HepG2 (cell line): ENCODE data around the gene GPS1. TPM values are rescaled to one million over a fixed set of nuclear protein-coding genes. Genes with fewer than 3 reads are reported as not detected.

ENCODE experiments used
- ARID5B ChIP-seq: IDR thresholded peaks from 2 replicates; pipeline ENCODE4 v1.4.0; 2020; ENCODE audit warnings: mild to moderate bottlenecking, missing genetic modification reagents
- GZF1 ChIP-seq: sonication (generic); formaldehyde crosslinking; IDR thresholded peaks from 2 replicates; pipeline ENCODE4 v1.5.1; 2020; ENCODE audit warnings: mild to moderate bottlenecking, missing genetic modification reagents
- HMGA1 ChIP-seq: sonication (generic); formaldehyde crosslinking; conservative IDR thresholded peaks from 2 replicates; pipeline ENCODE4 v1.4.0; 2020; ENCODE audit warnings: missing genetic modification reagents
- KDM5B ChIP-seq: sonication (generic); formaldehyde crosslinking; IDR thresholded peaks from 2 replicates; pipeline ENCODE4 v1.4.0; 2020; ENCODE audit warnings: missing genetic modification reagents, mild to moderate bottlenecking, borderline replicate concordance
- MAFG ChIP-seq: sonication (generic); formaldehyde crosslinking; IDR thresholded peaks from 2 replicates; pipeline ENCODE4 v1.5.1; 2020; ENCODE audit warnings: mild to moderate bottlenecking, missing genetic modification reagents
- MED1 ChIP-seq: sonication (generic); formaldehyde crosslinking; IDR thresholded peaks from 2 replicates; pipeline ENCODE4 v1.4.0; 2020; ENCODE audit warnings: missing genetic modification reagents
- MIER3 ChIP-seq: IDR thresholded peaks from 2 replicates; pipeline ENCODE4 v1.6.1; 2016; ENCODE audit warnings: missing compliant biosample characterization, borderline replicate concordance
- MTF2 ChIP-seq: sonication (generic); formaldehyde crosslinking; IDR thresholded peaks from 2 replicates; pipeline ENCODE4 v1.5.0; 2020; ENCODE audit warnings: missing genetic modification reagents, borderline replicate concordance
- RXRB ChIP-seq: IDR thresholded peaks from 2 replicates; pipeline ENCODE4 v1.6.1; 2016; ENCODE audit warnings: borderline replicate concordance, missing genetic modification reagents, missing compliant biosample characterization
- TP53 ChIP-seq: sonication (generic); formaldehyde crosslinking; conservative IDR thresholded peaks from 2 replicates; pipeline ENCODE4 v1.4.0; 2020; ENCODE audit warnings: missing genetic modification reagents
- TRAFD1 ChIP-seq: sonication (generic); formaldehyde crosslinking; IDR thresholded peaks from 2 replicates; pipeline ENCODE4 v1.5.1; 2020; ENCODE audit warnings: missing genetic modification reagents, mild to moderate bottlenecking, borderline replicate concordance
- ZFP37 ChIP-seq: sonication (generic); formaldehyde crosslinking; IDR thresholded peaks from 2 replicates; pipeline ENCODE4 v1.4.0; 2020; ENCODE audit warnings: missing genetic modification reagents, borderline replicate concordance
- ZKSCAN5 ChIP-seq: sonication (generic); formaldehyde crosslinking; IDR thresholded peaks from 2 replicates; pipeline ENCODE4 v1.5.1; 2020; ENCODE audit warnings: mild to moderate bottlenecking, missing genetic modification reagents
- ZNF281 ChIP-seq: sonication (generic); formaldehyde crosslinking; IDR thresholded peaks from 2 replicates; pipeline ENCODE4 v1.4.0; 2020; ENCODE audit warnings: missing genetic modification reagents, borderline replicate concordance
- ZNF3 ChIP-seq: IDR thresholded peaks from 2 replicates; pipeline ENCODE4 v1.7.0; 2017; ENCODE audit warnings: inconsistent platforms
- ZNF441 ChIP-seq: sonication (generic); formaldehyde crosslinking; IDR thresholded peaks from 2 replicates; pipeline ENCODE4 v1.7.0; 2021; ENCODE audit warnings: missing genetic modification reagents, borderline replicate concordance
- ZNF496 ChIP-seq: sonication (generic); formaldehyde crosslinking; IDR thresholded peaks from 2 replicates; pipeline ENCODE4 v1.8.1; 2023; ENCODE audit warnings: mild to moderate bottlenecking, moderate library complexity, missing genetic modification reagents; ENCODE audit not compliant: insufficient replicate concordance
- ZNF639 ChIP-seq: conservative IDR thresholded peaks from 2 replicates; pipeline ENCODE4 v1.6.1; 2018; ENCODE audit warnings: missing genetic modification reagents
- ZNF776 ChIP-seq: sonication (generic); formaldehyde crosslinking; IDR thresholded peaks from 2 replicates; pipeline ENCODE4 v1.4.0; 2020; ENCODE audit warnings: mild to moderate bottlenecking, missing genetic modification reagents
- ZNF850 ChIP-seq: sonication (generic); formaldehyde crosslinking; conservative IDR thresholded peaks from 2 replicates; pipeline ENCODE4 v1.9.0; 2021; ENCODE audit warnings: mild to moderate bottlenecking, missing genetic modification reagents
- polyA plus RNA-seq, 8 experiments: library from polyadenylated mRNA; depleted of rRNA in 3 of 8; stranded (reverse) in 7 of 8; unstranded in 1 of 8; fragments of >200 nt; fragmentation: Illumina TruSeq in 4 of 8; extraction: Trizol in 4 of 8; gene quantifications; 2 replicates each; pipeline versions ENCODE4 v1.2.1 to v1.2.3, GENCODE V29; 2011 to 2016; ENCODE audit warnings: low read depth in 4 of 8, missing spikeins in 1 of 8, mixed read lengths in 1 of 8; ENCODE audit not compliant: insufficient read depth in 1 of 8
- total RNA-seq, 5 experiments: library from RNA; depleted of rRNA; stranded (reverse); fragments of >200 nt; fragmentation: Illumina TruSeq; extraction: Trizol; gene quantifications; 2 replicates each; pipeline ENCODE4 v1.2.3, GENCODE V29; 2016; ENCODE audit warnings: low read depth in 1 of 5

GPS1 gene
- total and polyA plus RNA-seq, 2 of the 13 experiments (the other 11 are each of a cell fraction or from before 2014, with no cell fraction given), result 124 to 128 TPM

- peak; percentile 83; the same call in 1 of the 2 replicates for TF ChIP-seq RXRB (CRISPR knock-in tag)
- no peak for TF ChIP-seq ZNF281
- TF ChIP-seq ZKSCAN5 (CRISPR knock-in tag), result no peak
- TF ChIP-seq ZNF496 (CRISPR knock-in tag), result no peak
- peak; percentile 93 for TF ChIP-seq KDM5B (CRISPR knock-in tag)
- no peak for TF ChIP-seq ARID5B (CRISPR knock-in tag)
- TF ChIP-seq TRAFD1 (CRISPR knock-in tag), result no peak
- TF ChIP-seq MAFG (CRISPR knock-in tag), result no peak
- no peak for TF ChIP-seq MIER3
- TF ChIP-seq MED1 (CRISPR knock-in tag), result peak; percentile 60; the same call in 1 of the 2 replicates
- no peak for TF ChIP-seq ZNF639 (CRISPR knock-in tag)
- TF ChIP-seq MTF2 (CRISPR knock-in tag), result no peak
- no peak for TF ChIP-seq GZF1 (CRISPR knock-in tag)
- 0 out of 2 replicates have a peak, but pooled peaks have one; percentile 19 for TF ChIP-seq ZNF850
- TF ChIP-seq HMGA1 (CRISPR knock-in tag), result no peak
- TF ChIP-seq ZNF3 (CRISPR knock-in tag), result no peak
- TF ChIP-seq ZNF776, result peak; percentile 88
- TF ChIP-seq ZFP37, result no peak
- peak; percentile 31 for TF ChIP-seq TP53
- TF ChIP-seq ZNF441 (CRISPR knock-in tag), result no peak; the same call in 1 of the 2 replicates
Observed at GRCh38 chr17:82098939-82099763, 47.5 kb downstream of the GPS1 start (continued).
